ENCODE data around the gene TMEM176A.

The TMEM176A gene

DNA sequence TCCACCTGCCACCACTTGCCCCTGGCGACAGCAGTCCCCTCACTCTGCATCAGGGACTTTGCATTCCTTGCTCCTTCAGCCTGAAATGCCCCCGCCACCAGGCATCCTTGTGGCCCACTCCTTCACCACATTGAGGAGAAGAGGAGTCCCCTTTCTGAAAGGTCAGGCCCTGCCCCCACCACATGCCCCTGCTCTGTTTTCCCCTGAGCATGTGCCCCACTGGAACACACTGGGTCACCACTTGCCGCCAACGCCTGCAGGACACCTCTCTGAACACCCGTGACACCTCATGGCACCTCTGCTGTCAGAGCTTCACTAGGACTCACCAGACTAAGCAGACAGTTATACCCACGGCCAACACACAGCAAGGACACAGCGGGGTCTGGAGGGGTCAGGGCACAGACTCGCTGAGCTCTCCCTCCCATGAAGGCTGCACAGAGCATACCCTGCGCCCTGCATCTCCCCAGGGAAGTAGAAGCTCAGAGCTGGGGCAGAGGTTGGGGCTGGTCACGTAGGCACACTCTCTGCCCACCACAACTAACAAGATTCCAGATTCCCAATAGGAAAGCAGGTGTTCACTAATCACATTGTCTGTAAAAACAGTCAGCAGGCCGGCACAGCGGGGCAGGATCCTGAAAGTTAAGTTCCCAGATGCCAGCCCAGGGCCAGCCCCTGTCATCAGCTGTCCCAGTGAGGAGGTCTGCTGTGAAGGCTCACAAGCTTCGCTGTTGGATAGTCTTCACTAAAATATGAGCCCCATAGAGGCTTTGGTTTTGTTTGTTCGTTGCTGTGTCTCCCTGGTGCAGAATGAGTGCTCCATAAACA lies 45.9 kb downstream of the TMEM176A start:
- no peak for DNase-seq
- intact Hi-C loops (cut with DNase I): no loop called here

DNA sequence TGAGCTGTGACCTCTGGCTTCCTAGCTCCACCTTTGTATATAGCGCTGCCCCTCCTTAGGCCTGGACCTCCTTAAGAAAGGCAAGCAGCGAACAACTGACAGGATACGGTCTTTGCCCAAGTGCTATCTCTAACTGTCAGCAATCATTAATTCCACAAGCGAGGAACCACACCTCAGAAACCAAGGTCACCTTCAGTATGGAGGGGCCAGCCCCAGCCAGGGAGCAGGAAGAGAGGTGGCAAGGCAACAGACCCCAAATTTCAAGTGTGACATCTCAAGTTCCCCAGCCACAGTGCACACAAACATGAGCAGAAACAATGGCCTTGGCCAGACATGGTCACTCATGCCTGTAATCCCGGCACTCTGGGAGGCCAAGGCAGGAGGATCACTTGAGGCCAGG lies 47.0 kb downstream of the TMEM176A start:
- intact Hi-C loops (cut with DNase I): no loop called here
- no peak for DNase-seq

DNA sequence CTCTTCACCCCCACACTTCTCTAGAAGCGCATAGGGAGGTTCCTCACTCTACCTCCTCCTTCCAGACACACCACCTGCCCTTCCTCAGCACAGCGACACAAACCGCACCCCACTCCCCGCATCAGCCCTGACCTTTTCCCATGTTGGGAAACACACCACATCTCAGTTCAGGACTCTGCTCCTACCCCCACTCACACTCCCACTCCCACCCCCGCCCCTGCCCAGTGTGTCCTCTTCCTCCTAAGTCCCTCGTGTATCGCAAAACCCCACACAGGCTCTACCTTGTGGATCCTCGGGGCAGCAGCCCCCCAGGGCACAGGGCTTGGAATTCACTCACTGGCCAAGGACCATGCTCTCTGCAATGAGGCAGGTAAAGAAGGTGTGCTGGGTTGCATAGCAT lies 47.5 kb downstream of the TMEM176A start:
- no peak for DNase-seq
- intact Hi-C loops (cut with DNase I): no loop called here

GRCh38 chr7:150848561-150849115 lies 48.1 kb downstream of the TMEM176A start:
- DNase-seq: no peak
- intact Hi-C loops (cut with DNase I): no loop called here

GRCh38 chr7:150849204-150849775 lies 48.7 kb downstream of the TMEM176A start:
- DNase-seq: no peak
- intact Hi-C loops (cut with DNase I): no loop called here

DNA sequence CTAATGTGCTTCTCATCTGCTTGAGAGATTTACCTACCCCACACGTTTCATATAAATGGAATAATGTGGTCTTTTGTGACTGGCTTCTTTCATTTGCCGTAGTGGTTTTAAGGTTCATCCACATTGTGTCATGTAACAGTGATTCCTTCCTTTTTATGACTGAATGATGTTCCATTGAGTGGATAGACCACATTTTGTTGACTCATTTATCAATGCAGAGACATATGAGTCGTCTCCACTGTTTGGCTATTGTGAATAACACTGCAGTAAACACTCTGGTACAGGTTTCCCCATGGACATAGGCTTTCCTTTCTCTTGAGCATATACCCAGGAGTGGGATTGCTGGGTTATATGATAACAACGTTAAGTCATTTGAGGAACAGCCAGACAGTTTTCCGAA lies 49.7 kb downstream of the TMEM176A start:
- intact Hi-C loops (cut with DNase I): no loop called here
- no peak for DNase-seq

DNA sequence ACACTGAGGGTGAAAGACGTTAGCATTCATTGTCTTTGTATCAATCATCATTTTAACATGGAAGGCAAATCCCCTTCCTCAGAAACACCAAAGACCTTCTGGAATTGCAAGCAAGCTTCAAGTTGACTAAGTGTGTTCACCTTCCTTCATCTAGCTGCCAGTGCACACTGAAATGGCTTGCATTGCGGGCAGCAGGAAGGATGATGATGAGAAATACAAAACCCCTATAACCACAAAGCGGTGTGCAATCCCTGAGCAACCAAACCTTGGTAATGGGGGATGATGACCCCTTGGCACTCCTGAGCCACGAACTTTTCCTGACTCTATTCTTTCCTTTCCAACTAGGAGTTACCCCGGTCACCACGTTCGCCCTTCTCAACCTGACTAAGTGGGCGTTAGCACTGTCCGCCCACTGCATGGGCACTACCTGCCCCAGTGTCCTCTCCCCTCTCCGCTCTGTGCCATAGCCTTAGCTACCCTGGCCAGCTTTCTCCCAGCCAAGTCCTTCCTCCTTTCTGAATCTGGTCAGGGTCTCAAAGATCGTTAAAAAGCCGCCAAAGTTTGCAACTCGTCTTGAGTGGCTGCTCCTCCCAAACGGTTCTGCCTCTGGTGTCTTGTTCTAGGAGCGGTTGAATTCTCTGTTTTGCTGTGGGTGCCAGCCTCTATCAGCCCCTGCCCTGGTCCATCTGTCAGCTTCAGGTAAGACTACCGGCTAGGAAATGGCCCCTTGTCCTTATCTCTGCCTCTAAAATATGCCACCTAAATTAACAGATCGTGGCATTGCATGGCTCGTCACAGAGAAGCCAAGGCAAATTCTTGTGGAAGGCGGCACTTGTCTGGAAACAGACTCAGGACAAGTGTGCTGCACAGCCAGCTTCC lies 51.2 kb downstream of the TMEM176A start:
- intact Hi-C loops (cut with DNase I): no loop called here
- no peak for DNase-seq

GRCh38 chr7:150852371-150852905 lies 51.9 kb downstream of the TMEM176A start, which contains the start of gene AOC1:
AOC1 (plus strand) TSS chr7:150852517; CDS start chr7:150856471, 3,954 bp downstream.
- DNase-seq: no peak
- intact Hi-C loops (cut with DNase I): no loop called here

GRCh38 chr7:150854066-150855000 lies 53.8 kb downstream of the TMEM176A start:
- intact Hi-C loops (cut with DNase I): no loop called here
- no peak for DNase-seq

Data from posterior cingulate gyrus (tissue), 11 donors.